A549 (cell line): ENCODE results near the gene CCDC54. TPM values are rescaled to one million over a fixed set of nuclear protein-coding genes. Genes with fewer than 3 reads are reported as not detected.

Experiments used
- ATAC-seq, 2 experiments: fragments of 200-7000 bp in 1 of 2; fragments of >200 bp in 1 of 2; cut with Nextera tagmentation in 1 of 2; cut with Tn5 transposase in 1 of 2; 3 replicates each; pipeline versions ENCODE4 v1.8.0 to v1.9.1; 2018 to 2020; ENCODE audit warnings: mild to moderate bottlenecking in 1 of 2, moderate library complexity in 1 of 2
- CTCF ChIA-PET: fragments of 300-600 bp; sonication (Branson Sonifier 250); formaldehyde crosslinking; extraction: SDS; loops from one replicate; lab custom pipeline; 2021; ENCODE audit warnings: antibody characterized with exemption, inconsistent platforms; lab: Yijun Ruan, JAX
- POLR2A ChIA-PET: fragments of 350-600 bp; formaldehyde crosslinking; extraction: SDS; loops from one replicate; lab custom pipeline; 2021; ENCODE audit warnings: antibody characterized with exemption, inconsistent platforms; lab: Yijun Ruan, JAX
- DNase-seq, 2 experiments: peaks; one replicate each; pipeline versions ENCODE4 v3.0.0 to v3.0.0-alpha.2; 2011 to 2016; ENCODE audit warnings: low read depth in 1 of 2, low spot score in 1 of 2
- FAIRE-seq: peaks from 2 replicates; lab custom pipeline; 2011; peaks lifted over from hg19 to GRCh38; lab: Jason Lieb, UNC
- H3K27ac ChIP-seq, 2 experiments: fragments of >200 bp; sonication (Bioruptor Twin); formaldehyde crosslinking; 3 replicates each; pipeline ENCODE4 v1.5.1; 2016 to 2017
- H3K4me1 ChIP-seq: fragments of >200 bp; sonication (Bioruptor Twin); formaldehyde crosslinking; 3 replicates; pipeline ENCODE4 v1.6.1; 2016
- H3K4me2 ChIP-seq: fragments of >200 bp; sonication (Bioruptor Twin); formaldehyde crosslinking; 3 replicates; pipeline ENCODE4 v1.6.1; 2016
- H3K4me3 ChIP-seq: fragments of >200 bp; sonication (Bioruptor Twin); formaldehyde crosslinking; 3 replicates; pipeline ENCODE4 v1.5.1; 2016
- H3K9me3 ChIP-seq: fragments of >200 bp; sonication (Bioruptor Twin); formaldehyde crosslinking; 3 replicates; pipeline ENCODE4 v1.6.1; 2016
- BHLHE40 ChIP-seq: IDR thresholded peaks from 2 replicates; pipeline ENCODE4 v1.6.1; 2012; ENCODE audit warnings: low read depth, low read length, inconsistent platforms
- CBX8 ChIP-seq: fragments of 200-600 bp; sonication (generic); IDR thresholded peaks from 2 replicates; pipeline ENCODE4 v1.6.1; 2016
- CEBPB ChIP-seq, 2 experiments: fragments of >200 bp in 1 of 2; sonication (Bioruptor Twin) in 1 of 2; formaldehyde crosslinking in 1 of 2; IDR thresholded peaks; 2 replicates each; pipeline ENCODE4 v1.6.1; 2012 to 2016
- CHD2 ChIP-seq: fragments of 150-350 bp; IDR thresholded peaks from 2 replicates; pipeline ENCODE4 v1.6.1; 2014; ENCODE audit warnings: low read length; ENCODE audit not compliant: partially characterized antibody
- EHF ChIP-seq: fragments of 250-450 bp; sonication (Bioruptor Pico); IDR thresholded peaks from 2 replicates; pipeline ENCODE4 v1.5.0; 2020; ENCODE audit warnings: mild to moderate bottlenecking
- EHMT2 ChIP-seq: fragments of 200-600 bp; sonication (generic); IDR thresholded peaks from 2 replicates; pipeline ENCODE4 v1.6.1; 2016; ENCODE audit warnings: antibody characterized with exemption, low read depth, mild to moderate bottlenecking, moderate library complexity
- EP300 ChIP-seq, 2 experiments: fragments of >200 bp; sonication (Bioruptor Twin); formaldehyde crosslinking; IDR thresholded peaks; 2 replicates in 1 of 2; 3 replicates in 1 of 2; pipeline ENCODE4 v1.6.1; 2016 to 2017
- FOXS1 ChIP-seq: fragments of 250-450 bp; sonication (Bioruptor Pico); IDR thresholded peaks from 2 replicates; pipeline ENCODE4 v1.5.0; 2020; ENCODE audit warnings: mild to moderate bottlenecking, moderate library complexity
- GATA3 ChIP-seq: IDR thresholded peaks from 2 replicates; pipeline ENCODE4 v1.6.1; 2012; ENCODE audit warnings: borderline replicate concordance
- HES2 ChIP-seq: fragments of >200 bp; sonication (Bioruptor Twin); formaldehyde crosslinking; IDR thresholded peaks from 2 replicates; pipeline ENCODE4 v1.6.1; 2016
- HMGXB4 ChIP-seq: fragments of 250-450 bp; sonication (Bioruptor Pico); IDR thresholded peaks from 2 replicates; pipeline ENCODE4 v1.5.0; 2021; ENCODE audit warnings: mild to moderate bottlenecking, moderate library complexity, borderline replicate concordance
- HOXB13 ChIP-seq: fragments of 250-450 bp; sonication (Bioruptor Pico); IDR thresholded peaks from 2 replicates; pipeline ENCODE4 v1.5.0; 2020; ENCODE audit warnings: low read depth, mild to moderate bottlenecking, moderate library complexity
- KDM1A ChIP-seq: fragments of 200-600 bp; sonication (generic); IDR thresholded peaks from 2 replicates; pipeline ENCODE4 v1.6.1; 2016; ENCODE audit warnings: low read depth, mild to moderate bottlenecking
- KDM5A ChIP-seq: fragments of 200-600 bp; sonication (generic); IDR thresholded peaks from 2 replicates; pipeline ENCODE4 v1.6.1; 2016; ENCODE audit warnings: antibody characterized with exemption, mild to moderate bottlenecking
- MAX ChIP-seq: IDR thresholded peaks from 2 replicates; pipeline ENCODE4 v1.6.1; 2012
- NPAS2 ChIP-seq: fragments of 250-450 bp; sonication (Bioruptor Pico); IDR thresholded peaks from 2 replicates; pipeline ENCODE4 v1.8.0; 2022; ENCODE audit warnings: mild to moderate bottlenecking, moderate library complexity, borderline replicate concordance
- POLR2AphosphoS2 ChIP-seq: conservative IDR thresholded peaks from 2 replicates; pipeline ENCODE4 v1.6.1; 2012; ENCODE audit warnings: low read length, improper control_type of control experiment, inconsistent platforms
- RAD21 ChIP-seq, 2 experiments: fragments of >200 bp in 1 of 2; sonication (Bioruptor Twin) in 1 of 2; formaldehyde crosslinking in 1 of 2; IDR thresholded peaks in 1 of 2; conservative IDR thresholded peaks in 1 of 2; 2 replicates in 1 of 2; 3 replicates in 1 of 2; pipeline ENCODE4 v1.6.1; 2012 to 2018; ENCODE audit warnings: inconsistent platforms in 1 of 2
- SMC3 ChIP-seq: fragments of >200 bp; sonication (Bioruptor Twin); formaldehyde crosslinking; IDR thresholded peaks from 3 replicates; pipeline ENCODE4 v1.6.1; 2018; ENCODE audit warnings: inconsistent platforms
- SREBF2 ChIP-seq: fragments of 450-650 bp; IDR thresholded peaks from 2 replicates; pipeline ENCODE4 v1.6.1; 2014; ENCODE audit warnings: mild to moderate bottlenecking, moderate library complexity
- ZC3H11A ChIP-seq: fragments of 450-650 bp; IDR thresholded peaks from 2 replicates; pipeline ENCODE4 v1.6.1; 2014; ENCODE audit warnings: antibody characterized with exemption, mild to moderate bottlenecking
- ZFP36 ChIP-seq: fragments of 450-650 bp; IDR thresholded peaks from 2 replicates; pipeline ENCODE4 v1.6.1; 2014; ENCODE audit warnings: borderline replicate concordance; ENCODE audit not compliant: partially characterized antibody
- ZNF302 ChIP-seq: fragments of 250-450 bp; sonication (Bioruptor Pico); IDR thresholded peaks from 2 replicates; pipeline ENCODE4 v1.9.0; 2021; ENCODE audit warnings: inconsistent platforms, mild to moderate bottlenecking, moderate library complexity
- WGBS: methylation state at CpG from one replicate; pipeline ENCODE4 v1.1.6; 2017; ENCODE audit errors: missing lambda C conversion rate; 5-methylcytosine and 5-hydroxymethylcytosine counted together
- polyA plus RNA-seq, 4 experiments: library from polyadenylated mRNA; depleted of rRNA in 3 of 4; stranded (reverse); fragments of >200 nt; fragmentation: RNase III in 1 of 4; extraction: RNeasy Plus Mini Kit Qiagen cat#74134 plus additional on column Dnase treatment in 1 of 4; gene quantifications; 2 replicates in 3 of 4; 3 replicates in 1 of 4; pipeline ENCODE4 v1.2.3, GENCODE V29; 2011 to 2017

The CCDC54 gene
- polyA plus RNA-seq, 2 of the 4 experiments (the other 2 are of a cell fraction), result not detected

GRCh38 chr3:107414325-107414964, 37.2 kb downstream of the CCDC54 start:
- Histone ChIP-seq H3K4me1 (no peaks in the 10 kb centered on the region), H3K9me3 (0 out of 3 replicates have a peak, but pooled peaks cover 4% of the 10 kb centered on the region), H3K4me2 (no peak overlapping the region), H3K4me3 (no peak overlapping the region), H3K27ac (no peak overlapping the region)
- POLR2A ChIA-PET, result no interaction called here
- TF ChIP-seq EHF (CRISPR knock-in tag), result no peak
- no peak for TF ChIP-seq NPAS2 (CRISPR knock-in tag)
- no peak for TF ChIP-seq FOXS1 (CRISPR knock-in tag)
- TF ChIP-seq HMGXB4 (CRISPR knock-in tag), result no peak
- no peak for TF ChIP-seq POLR2AphosphoS2
- TF ChIP-seq CBX8, result no peak
- no peak for TF ChIP-seq HOXB13
- TF ChIP-seq SMC3, result no peak
- FAIRE-seq, result no peak
- CTCF ChIA-PET, result no interaction called here
- 49% methylated on average over 1 of the region's 1 CpG for WGBS
- ATAC-seq, result no peak
- no peak for DNase-seq

- no peaks in the 10 kb centered on the region for H3K4me1 ChIP-seq
- DNase-seq (no peak), FAIRE-seq (no peak), ATAC-seq (no peak)
- 70% methylated on average over 3 of the region's 3 CpGs for WGBS
- H3K27ac ChIP-seq, result no peak overlapping the region
- TF ChIP-seq GATA3 (no peak), CHD2 (no peak), HES2 (no peak), ZNF302 (CRISPR knock-in tag) (no peak), RAD21 (conservative IDR thresholded peaks at IDR 0.05 in 1 of 2, IDR thresholded peaks at IDR 0.05 in 1 of 2) (no peak), KDM1A (no peak), BHLHE40 (no peak), ZFP36 (no peak), EP300 (IDR thresholded peaks at IDR 0.05) (no peak), EHF (CRISPR knock-in tag) (no peak), SREBF2 (no peak), NPAS2 (CRISPR knock-in tag) (no peak)
- H3K4me2 ChIP-seq, result no peak overlapping the region
- H3K4me3 ChIP-seq, result no peak overlapping the region
- no peaks in the 10 kb centered on the region for H3K9me3 ChIP-seq
- ChIA-PET CTCF (interaction anchor here (0.8 to 3.5 kb wide), 4 partner anchors 11 to 144 kb away, joined by 3 to 20 read pairs (median 8); no protein-coding TSS in a partner anchor), POLR2A (no interaction called here)
Measured at GRCh38 chr3:107416138-107416537, 38.9 kb downstream of the CCDC54 start.

GRCh38 chr3:107416886-107417285, 39.6 kb downstream of the CCDC54 start:
- no peak for DNase-seq
- Histone ChIP-seq H3K4me3 (no peak overlapping the region), H3K9me3 (no peaks in the 10 kb centered on the region), H3K4me1 (no peaks in the 10 kb centered on the region), H3K27ac (no peak overlapping the region), H3K4me2 (no peak overlapping the region)
- no peak for FAIRE-seq
- ATAC-seq, result no peak
- TF ChIP-seq ZC3H11A, result no peak
- no peak for TF ChIP-seq CEBPB (IDR thresholded peaks at IDR 0.05)
- no peak for TF ChIP-seq KDM5A
- TF ChIP-seq EHF (CRISPR knock-in tag), result no peak
- no peak for TF ChIP-seq FOXS1 (CRISPR knock-in tag)
- TF ChIP-seq MAX, result no peak
- no peak for TF ChIP-seq HES2
- no peak for TF ChIP-seq EHMT2
- TF ChIP-seq ZNF302 (CRISPR knock-in tag), result no peak
- ChIA-PET POLR2A (no interaction called here), CTCF (interaction anchor here (1.0 to 3.5 kb wide), 3 partner anchors 11 to 145 kb away, joined by 3 to 20 read pairs (median 14); no protein-coding TSS in a partner anchor)
